Activated CD8-positive, alpha-beta memory T cell treated with anti-CD3 and anti-CD28 coated beads, Interleukin-2, amount 50 U/mL, for 4 hours (primary cell): ENCODE measurements around the gene CNNM2.

Source experiments
- DNase-seq: peaks from one replicate; pipeline ENCODE4 v3.0.0-alpha.2; 2020

CNNM2 gene

GRCh38 chr10:103077491-103078308, 159.6 kb downstream of the CNNM2 start:
- DNase-seq = no peak

- DNase-seq = no peak
Measured at GRCh38 chr10:103078309-103078615, 160.2 kb downstream of the CNNM2 start.

GRCh38 chr10:103078676-103079075, 160.6 kb downstream of the CNNM2 start:
- DNase-seq = no peak

GRCh38 chr10:103079100-103079499, 161.0 kb downstream of the CNNM2 start:
- no peak for DNase-seq

GRCh38 chr10:103079946-103080345, 161.9 kb downstream of the CNNM2 start:
- no peak for DNase-seq

- DNase-seq = no peak
Measured at GRCh38 chr10:103080891-103081581, 162.9 kb downstream of the CNNM2 start.

- DNase-seq = no peak
Measured at GRCh38 chr10:103082683-103083082, 164.6 kb downstream of the CNNM2 start.

GRCh38 chr10:103083266-103083976, 165.3 kb downstream of the CNNM2 start:
- DNase-seq = no peak

- no peak for DNase-seq
Measured at GRCh38 chr10:103083977-103084320, 165.9 kb downstream of the CNNM2 start.

GRCh38 chr10:103086261-103086660, 168.2 kb downstream of the CNNM2 start:
- no peak for DNase-seq

- DNase-seq = no peak
Measured at GRCh38 chr10:103086799-103087198, 168.7 kb downstream of the CNNM2 start.

- no peak for DNase-seq
Measured at GRCh38 chr10:103089493-103089892, 171.4 kb downstream of the CNNM2 start.

- DNase-seq = no peak
Measured at GRCh38 chr10:103090911-103091310, 172.8 kb downstream of the CNNM2 start.

GRCh38 chr10:103095005-103095404, 176.9 kb downstream of the CNNM2 start:
- DNase-seq = no peak

GRCh38 chr10:103096130-103096529, 178.0 kb downstream of the CNNM2 start:
- no peak for DNase-seq

- DNase-seq = no peak
Measured at GRCh38 chr10:103098240-103098639, 180.1 kb downstream of the CNNM2 start.

GRCh38 chr10:103100620-103101019, 182.5 kb downstream of the CNNM2 start:
- DNase-seq = no peak

GRCh38 chr10:103102195-103102594, 184.1 kb downstream of the CNNM2 start:
- DNase-seq = no peak

GRCh38 chr10:103103989-103104388, 185.9 kb downstream of the CNNM2 start:
- DNase-seq = no peak

GRCh38 chr10:103104721-103105120, 186.6 kb downstream of the CNNM2 start:
- DNase-seq = no peak

- no peak for DNase-seq
Measured at GRCh38 chr10:103105462-103105861, 187.4 kb downstream of the CNNM2 start.

GRCh38 chr10:103106539-103106938, 188.4 kb downstream of the CNNM2 start:
- DNase-seq = no peak

- DNase-seq = no peak
Measured at GRCh38 chr10:103109821-103110220, 191.7 kb downstream of the CNNM2 start.

GRCh38 chr10:103110407-103110806, 192.3 kb downstream of the CNNM2 start:
- DNase-seq = no peak
